SH-SY5Y (cell line): ENCODE data around the gene CNIH3.

Experiments used
- GATA2 ChIP-seq: IDR thresholded peaks from 2 replicates; pipeline ENCODE4 v1.6.1; 2011; ENCODE audit warnings: mild to moderate bottlenecking, low read depth, low read length
- GATA3 ChIP-seq: IDR thresholded peaks from 2 replicates; pipeline ENCODE4 v1.6.1; 2011; ENCODE audit warnings: low read depth, mild to moderate bottlenecking, low read length, moderate library complexity

CNIH3 gene

DNA sequence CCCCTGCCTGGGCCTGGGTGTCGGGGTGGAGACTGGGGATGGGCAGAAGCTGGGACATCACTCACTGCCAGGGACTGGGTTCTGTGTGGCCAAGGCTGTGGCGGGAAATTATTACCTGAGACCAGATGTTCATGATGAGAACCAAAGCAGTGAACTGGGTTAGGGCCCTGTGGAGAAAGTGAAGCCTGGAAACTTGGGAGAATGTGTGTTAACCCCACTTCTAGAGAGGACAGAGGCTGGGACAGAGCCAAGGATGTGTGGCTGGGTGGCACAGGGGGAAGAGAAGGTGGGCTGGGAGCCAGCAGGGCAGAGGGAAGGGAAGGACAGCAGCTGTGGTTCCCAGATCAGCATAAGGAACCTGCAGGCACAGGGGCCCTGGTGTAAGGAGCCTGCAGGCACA, 31.3 kb downstream of the CNIH3 start:
- TF ChIP-seq GATA2: no peak

DNA sequence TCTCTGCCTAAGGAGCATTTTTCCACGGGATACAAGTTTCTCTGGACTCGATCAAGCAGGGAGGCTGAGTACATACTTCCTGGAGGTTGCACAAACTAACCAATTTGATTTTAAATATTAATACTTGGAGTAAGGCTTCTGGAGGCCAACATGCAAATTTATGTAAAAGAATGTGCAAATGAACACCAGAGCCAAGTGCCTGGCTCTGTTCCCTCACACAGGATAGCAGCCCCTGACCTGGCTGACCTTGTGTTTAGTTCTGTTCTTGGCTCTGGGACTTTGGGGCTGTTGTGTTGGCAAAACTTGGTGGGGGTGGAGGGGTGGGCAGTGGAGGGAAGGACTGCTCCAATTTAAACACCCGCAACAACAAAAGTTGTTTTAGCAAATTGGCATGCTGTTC, 34.2 kb downstream of the CNIH3 start:
- TF ChIP-seq GATA3: no peak
- TF ChIP-seq GATA2: no peak

DNA sequence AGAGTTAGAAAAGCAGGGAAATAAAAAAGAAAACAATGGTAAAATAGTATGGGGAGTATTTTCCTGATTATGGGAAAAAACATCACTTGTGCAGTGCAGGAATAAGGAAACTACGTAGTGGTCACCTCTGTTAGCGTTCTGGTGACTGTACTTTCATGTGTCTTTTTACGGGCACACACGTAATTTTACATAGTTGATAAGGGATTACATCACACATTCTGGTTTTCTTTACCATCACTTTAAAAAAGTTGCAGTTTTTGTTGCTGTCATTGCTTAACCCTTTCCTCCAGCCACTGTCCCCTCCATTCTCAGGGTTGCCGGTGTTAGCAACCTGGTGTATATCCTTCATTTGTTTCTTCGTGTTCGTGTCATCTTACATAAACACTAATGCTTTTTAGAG, 35.1 kb downstream of the CNIH3 start:
- TF ChIP-seq GATA2 (no peak), GATA3 (no peak)

DNA sequence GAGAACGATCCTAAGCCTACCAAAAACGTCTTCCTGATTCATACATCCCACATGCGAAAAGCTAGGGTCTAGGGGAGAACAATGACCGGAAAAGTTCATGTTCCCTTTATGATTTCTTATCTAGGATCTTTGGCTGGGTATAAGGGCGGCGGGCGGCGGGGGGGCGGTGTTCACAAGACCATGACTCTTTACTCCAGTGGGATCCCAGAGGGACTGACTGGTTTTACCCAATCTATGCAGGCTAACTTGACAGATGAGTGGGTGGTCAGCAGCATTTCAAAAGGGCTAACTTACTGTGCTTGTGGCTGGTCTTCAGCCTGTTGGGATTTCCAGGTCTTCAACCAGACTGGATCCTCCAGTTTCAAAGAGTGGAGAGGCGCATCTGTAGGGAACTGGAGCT, 40.3 kb downstream of the CNIH3 start:
- TF ChIP-seq GATA3 (no peak), GATA2 (no peak)

DNA sequence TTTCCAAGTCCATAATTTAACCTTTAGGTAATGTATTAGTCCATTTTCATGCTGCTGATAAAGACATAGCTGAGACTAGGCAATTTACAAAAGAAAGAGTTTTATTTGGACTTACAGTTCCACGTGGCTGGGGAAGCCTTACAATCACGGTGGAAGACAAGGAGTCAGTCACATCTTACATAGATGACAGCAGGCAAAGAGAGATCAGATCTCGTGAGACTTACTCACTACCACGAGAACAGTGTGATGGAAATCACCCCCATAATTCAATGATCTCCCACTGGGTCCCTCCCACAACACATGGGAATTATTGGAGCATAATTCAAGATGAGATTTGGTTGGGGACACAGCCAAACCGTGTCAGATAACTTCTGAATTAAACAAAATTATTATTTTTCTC, 44.0 kb downstream of the CNIH3 start:
- TF ChIP-seq GATA2 (no peak), GATA3 (no peak)

DNA sequence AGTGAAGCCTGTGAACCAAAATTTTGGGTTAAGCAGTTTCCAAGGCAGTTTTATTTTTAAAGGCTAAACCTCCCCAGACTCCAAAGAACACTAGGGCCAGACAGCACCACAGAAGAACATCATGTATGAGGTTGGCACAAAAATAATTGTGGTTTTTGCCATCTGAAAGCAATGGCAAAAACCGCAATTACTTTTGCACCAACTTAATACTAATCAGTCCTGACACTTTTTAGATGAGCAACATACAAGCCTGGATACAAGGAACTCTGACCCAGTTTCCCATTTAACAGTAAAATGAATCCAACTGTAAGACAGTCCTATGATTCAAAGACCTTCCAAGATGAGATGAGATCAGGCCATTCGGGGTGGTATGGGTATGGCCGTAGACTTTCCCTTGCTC, 46.8 kb downstream of the CNIH3 start:
- TF ChIP-seq GATA3 (no peak), GATA2 (no peak)

DNA sequence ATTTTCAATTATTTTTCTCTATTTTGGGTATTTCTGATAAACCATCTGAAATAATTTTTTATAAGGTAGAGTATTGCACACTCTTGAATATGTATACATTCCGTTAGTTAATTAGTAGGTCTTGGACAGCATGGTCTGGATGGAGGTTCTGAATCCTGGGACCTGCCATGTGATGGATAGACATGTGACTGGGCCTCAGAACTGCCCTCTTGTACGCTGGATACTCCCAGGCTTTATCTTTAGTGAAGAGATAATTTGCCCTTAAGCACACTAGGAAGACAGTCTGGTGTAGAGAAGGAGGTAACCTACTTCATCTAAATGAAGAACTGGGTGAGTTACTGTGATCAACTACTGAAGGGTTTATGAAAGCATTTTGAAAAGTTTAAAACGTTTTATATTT, 48.9 kb downstream of the CNIH3 start:
- TF ChIP-seq GATA2 (no peak), GATA3 (no peak)

DNA sequence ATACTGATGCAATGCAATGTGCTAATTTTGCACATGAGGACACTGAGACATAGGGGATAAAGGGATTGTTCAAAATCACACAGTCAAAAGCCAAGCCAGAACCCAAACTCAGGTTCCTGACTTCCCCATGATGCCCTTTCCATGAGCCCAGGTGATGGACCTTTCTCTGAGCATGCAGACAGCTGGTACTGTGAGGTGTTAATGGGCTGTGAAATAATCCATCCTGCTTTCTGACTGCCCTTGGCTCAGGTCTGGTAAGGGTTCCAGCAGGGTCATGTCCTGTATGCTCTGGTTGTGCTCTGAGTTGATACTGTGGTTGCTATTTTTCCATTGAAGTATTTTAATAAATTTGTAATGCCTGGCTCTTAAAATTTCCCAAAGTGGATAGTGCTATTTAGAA, 50.0 kb downstream of the CNIH3 start:
- TF ChIP-seq GATA2 (no peak), GATA3 (no peak)

DNA sequence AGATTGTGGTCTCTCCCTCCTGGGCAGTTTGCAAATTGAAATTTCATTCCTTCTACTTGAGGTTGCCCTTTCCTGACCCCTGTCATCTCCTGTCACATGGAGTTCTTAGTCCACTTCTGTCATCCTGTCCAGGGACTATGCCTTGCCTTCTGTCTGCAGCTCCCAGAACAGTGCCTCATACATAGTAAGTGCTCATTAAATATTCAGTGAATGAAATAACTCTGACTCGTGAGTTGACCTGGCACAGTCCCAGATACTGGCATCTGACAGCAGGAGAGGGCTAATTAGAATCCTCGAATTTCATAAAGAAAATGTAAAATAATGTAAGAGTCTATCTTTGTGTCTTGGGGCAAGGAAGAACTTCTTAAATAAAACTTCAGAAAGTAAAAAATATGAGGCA, 50.8 kb downstream of the CNIH3 start:
- TF ChIP-seq GATA2 (no peak), GATA3 (no peak)

DNA sequence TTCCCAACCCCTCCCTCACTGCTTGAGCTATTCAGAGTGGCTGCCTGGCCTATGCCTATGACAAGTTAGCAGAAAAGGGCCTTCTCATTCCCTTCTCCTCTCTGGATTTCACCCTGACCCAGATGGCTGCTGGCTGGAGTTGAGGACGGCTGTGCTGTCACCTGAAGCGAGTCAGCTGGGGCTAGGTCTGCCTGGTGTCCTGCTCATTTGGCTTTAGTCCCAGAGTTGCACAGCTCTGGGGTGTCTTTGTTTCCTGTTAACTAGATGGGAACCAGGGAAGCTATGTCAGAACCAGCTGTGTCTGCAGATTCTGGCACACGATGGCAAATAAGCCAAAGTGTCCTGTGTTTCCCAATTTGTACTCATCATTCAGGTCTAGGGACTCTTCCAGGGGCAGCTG, 52.9 kb downstream of the CNIH3 start:
- TF ChIP-seq GATA3: no peak
- no peak for TF ChIP-seq GATA2

DNA sequence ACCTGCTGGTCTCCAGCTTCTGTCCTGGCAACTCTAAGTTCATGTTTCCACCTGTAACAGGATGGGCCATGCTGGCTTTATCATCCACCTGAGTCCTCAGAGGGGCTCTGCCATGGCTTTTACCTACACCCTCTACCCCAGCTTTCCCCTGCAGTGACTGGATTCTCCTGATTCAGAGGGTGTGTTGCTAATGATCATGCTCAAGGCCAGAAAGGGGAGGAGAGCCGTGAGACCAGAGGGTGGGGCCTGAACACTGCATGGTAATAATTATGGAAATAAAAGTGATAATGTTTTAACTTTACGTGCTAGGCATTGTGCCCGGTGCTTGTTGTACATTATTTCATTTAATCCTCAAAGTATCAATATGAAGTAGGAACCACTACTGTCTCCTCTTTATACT, 53.3 kb downstream of the CNIH3 start:
- TF ChIP-seq GATA2: no peak
- TF ChIP-seq GATA3: no peak

DNA sequence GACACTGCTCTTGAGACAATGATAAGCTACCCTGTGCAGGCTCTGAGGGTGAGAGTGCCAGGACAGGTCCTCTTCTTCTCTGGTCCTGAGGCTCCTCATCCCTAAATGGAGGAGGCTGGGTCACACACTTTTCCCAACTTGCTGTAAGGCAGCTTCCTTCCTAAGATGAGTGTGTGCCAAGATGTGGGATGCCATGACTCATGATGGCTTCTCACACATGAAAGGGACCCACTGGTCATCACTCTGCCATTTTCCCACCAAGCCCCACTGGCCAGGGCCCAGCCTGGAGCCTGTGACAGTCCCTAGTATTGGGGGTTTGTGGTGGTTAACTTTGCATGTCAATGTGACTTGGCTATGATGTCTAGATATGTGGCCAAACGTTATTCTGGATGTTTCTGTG, 54.4 kb downstream of the CNIH3 start:
- TF ChIP-seq GATA3 (no peak), GATA2 (no peak)

DNA sequence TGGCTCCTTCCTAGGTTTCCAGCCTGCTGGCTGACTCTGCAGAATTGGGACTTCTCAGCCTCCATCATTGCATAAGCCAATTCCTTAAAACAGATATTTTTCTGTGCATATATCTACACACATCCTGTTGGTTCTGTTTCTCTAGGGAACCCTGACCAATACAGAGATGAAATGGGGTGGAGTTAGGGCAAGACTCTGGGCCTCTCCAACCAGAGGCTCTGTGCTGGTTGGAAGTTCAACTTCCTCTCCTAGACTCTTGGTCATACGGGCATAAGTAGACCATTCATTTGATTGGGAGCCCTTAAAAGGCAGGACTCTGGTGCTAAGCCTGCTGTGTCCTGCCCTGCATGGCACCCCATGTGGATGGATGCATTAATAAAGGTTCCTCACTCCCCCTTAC, 55.0 kb downstream of the CNIH3 start:
- TF ChIP-seq GATA2: no peak
- TF ChIP-seq GATA3: no peak

DNA sequence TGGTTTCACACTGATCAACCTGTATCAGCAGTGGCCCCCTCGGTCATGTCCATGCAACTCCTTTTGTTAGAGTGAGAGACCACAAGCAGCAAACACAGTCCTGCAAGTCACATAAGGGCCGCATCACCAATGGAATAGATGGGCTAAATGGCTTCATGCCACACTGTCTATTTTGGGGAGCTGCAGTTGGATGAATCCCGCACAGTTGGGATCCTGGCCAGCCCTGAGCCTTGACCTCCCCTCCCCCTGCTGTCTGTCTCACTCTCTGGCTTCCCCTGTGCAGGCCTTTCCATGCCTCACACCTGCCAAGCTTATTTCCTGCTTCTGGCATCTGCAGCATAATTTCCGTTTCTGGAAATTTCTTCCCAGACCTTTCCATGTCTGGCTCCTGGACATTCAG, 57.0 kb downstream of the CNIH3 start:
- TF ChIP-seq GATA3 (no peak), GATA2 (no peak)

DNA sequence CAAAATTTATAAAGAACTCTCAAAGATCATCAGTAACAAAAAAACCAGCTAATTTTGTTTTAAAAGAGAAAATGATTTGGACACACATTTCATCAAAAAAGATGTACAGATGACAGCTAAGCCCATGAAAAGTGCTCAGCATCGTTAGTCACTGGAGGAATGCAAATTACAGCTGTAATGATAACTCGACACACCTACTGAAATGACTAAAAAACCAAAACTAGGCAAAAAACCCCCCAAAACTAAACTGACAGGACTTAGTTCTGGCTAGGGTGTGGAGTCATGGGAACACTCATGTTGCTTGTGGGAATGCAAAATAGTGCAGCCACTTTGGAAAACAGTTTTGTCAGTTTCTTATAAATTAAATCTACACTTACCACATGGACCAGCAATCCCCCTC, 59.5 kb downstream of the CNIH3 start:
- TF ChIP-seq GATA3 (no peak), GATA2 (no peak)

DNA sequence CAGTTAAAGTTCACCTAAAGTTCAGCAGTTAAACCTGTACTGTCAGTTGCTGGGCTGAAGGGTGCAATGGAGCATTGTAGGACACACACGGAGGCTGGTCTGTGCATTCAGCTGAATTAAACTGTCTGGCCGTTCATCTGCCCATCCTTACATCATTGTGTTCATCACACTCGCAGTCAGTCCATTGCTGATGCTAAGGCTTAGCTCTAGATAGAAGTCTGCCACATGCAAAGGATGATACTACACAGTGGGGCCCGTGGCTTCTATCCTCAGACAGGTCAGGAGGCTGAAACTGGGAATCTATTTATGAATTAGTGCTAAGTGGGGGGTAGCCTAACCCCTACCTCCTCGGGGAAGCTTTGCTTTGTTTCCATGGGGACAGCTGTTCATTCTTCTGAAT, 60.4 kb downstream of the CNIH3 start:
- TF ChIP-seq GATA3 (no peak), GATA2 (no peak)
